ENCODE measurements around the gene MCRS1. TPM values are rescaled to one million over a fixed set of nuclear protein-coding genes. Genes with fewer than 3 reads are reported as not detected.

Gene MCRS1
- total and polyA plus RNA-seq, 2 experiments from 2014 or later = 105 to 139 TPM

DNA sequence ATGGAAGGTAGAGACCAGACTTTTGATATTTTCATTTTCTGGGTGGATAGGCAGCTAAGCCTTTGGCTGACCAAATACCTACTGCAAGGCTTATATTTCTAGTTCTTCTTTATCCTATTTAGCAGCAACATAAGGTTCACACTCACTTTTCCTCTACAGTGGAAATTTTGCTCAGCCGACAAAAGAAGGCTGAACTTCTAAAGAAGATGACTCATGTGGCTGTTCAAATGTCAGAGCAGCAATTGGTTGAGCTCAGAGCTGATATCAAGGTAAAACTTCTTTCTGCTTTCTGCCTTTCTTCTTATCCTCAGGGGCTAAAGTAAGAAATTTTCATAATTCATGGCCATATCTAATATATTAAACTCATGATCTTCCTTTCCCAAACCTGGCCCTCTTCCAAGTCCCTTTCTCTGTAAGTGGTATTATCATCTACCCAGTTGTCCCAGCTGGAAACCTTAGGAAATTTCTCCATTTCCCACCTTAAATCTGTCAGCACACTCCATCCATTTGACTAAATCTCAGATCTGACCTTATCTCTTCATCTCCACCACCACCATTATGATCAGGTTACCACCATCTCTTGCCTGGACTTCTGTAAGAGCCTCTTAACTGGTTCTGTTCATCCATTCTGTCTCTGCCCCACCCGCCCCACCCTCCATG lies 48.9 kb downstream of the MCRS1 start:
- H3K79me2 ChIP-seq (replicated peaks; ENCODE audit: insufficient read depth) = no peaks in the 10 kb centered on the region
- no peaks in the 10 kb centered on the region for H3F3A ChIP-seq (replicated peaks; ENCODE audit: low read depth)
- no peaks in the 10 kb centered on the region for H3K27me3 ChIP-seq (ENCODE audit: insufficient read depth)
- H3K4me1 Mint-ChIP-seq = no peaks in the 10 kb centered on the region
- TF ChIP-seq EZH2 (IDR thresholded peaks at IDR 0.05; ENCODE audit: low read depth, unreplicated experiment) (no peak), NANOG (IDR thresholded peaks at IDR 0.05; ENCODE audit: borderline replicate concordance) (no peak), POLR2AphosphoS5 (IDR thresholded peaks at IDR 0.05; ENCODE audit: low read depth) (no peak), STAT1 (IDR thresholded peaks at IDR 0.05; ENCODE audit: unreplicated experiment) (no peak), ZNF331 (CRISPR knock-in tag; IDR thresholded peaks at IDR 0.05; ENCODE audit: low read depth) (no peak)
- TF ChIP-seq, protein P1, sequence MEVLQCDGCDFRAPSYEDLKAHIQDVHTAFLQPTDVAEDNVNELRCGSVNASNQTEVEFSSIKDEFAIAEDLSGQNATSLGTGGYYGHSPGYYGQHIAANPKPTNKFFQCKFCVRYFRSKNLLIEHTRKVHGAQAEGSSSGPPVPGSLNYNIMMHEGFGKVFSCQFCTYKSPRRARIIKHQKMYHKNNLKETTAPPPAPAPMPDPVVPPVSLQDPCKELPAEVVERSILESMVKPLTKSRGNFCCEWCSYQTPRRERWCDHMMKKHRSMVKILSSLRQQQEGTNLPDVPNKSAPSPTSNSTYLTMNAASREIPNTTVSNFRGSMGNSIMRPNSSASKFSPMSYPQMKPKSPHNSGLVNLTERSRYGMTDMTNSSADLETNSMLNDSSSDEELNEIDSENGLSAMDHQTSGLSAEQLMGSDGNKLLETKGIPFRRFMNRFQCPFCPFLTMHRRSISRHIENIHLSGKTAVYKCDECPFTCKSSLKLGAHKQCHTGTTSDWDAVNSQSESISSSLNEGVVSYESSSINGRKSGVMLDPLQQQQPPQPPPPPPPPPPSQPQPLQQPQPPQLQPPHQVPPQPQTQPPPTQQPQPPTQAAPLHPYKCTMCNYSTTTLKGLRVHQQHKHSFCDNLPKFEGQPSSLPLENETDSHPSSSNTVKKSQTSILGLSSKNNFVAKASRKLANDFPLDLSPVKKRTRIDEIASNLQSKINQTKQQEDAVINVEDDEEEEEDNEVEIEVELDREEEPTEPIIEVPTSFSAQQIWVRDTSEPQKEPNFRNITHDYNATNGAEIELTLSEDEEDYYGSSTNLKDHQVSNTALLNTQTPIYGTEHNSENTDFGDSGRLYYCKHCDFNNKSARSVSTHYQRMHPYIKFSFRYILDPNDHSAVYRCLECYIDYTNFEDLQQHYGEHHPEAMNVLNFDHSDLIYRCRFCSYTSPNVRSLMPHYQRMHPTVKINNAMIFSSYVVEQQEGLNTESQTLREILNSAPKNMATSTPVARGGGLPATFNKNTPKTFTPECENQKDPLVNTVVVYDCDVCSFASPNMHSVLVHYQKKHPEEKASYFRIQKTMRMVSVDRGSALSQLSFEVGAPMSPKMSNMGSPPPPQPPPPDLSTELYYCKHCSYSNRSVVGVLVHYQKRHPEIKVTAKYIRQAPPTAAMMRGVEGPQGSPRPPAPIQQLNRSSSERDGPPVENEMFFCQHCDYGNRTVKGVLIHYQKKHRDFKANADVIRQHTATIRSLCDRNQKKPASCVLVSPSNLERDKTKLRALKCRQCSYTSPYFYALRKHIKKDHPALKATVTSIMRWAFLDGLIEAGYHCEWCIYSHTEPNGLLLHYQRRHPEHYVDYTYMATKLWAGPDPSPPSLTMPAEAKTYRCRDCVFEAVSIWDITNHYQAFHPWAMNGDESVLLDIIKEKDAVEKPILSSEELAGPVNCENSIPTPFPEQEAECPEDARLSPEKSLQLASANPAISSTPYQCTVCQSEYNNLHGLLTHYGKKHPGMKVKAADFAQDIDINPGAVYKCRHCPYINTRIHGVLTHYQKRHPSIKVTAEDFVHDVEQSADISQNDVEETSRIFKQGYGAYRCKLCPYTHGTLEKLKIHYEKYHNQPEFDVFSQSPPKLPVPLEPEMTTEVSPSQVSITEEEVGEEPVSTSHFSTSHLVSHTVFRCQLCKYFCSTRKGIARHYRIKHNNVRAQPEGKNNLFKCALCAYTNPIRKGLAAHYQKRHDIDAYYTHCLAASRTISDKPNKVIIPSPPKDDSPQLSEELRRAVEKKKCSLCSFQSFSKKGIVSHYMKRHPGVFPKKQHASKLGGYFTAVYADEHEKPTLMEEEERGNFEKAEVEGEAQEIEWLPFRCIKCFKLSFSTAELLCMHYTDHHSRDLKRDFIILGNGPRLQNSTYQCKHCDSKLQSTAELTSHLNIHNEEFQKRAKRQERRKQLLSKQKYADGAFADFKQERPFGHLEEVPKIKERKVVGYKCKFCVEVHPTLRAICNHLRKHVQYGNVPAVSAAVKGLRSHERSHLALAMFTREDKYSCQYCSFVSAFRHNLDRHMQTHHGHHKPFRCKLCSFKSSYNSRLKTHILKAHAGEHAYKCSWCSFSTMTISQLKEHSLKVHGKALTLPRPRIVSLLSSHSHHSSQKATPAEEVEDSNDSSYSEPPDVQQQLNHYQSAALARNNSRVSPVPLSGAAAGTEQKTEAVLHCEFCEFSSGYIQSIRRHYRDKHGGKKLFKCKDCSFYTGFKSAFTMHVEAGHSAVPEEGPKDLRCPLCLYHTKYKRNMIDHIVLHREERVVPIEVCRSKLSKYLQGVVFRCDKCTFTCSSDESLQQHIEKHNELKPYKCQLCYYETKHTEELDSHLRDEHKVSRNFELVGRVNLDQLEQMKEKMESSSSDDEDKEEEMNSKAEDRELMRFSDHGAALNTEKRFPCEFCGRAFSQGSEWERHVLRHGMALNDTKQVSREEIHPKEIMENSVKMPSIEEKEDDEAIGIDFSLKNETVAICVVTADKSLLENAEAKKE (CRISPR knock-in tag; IDR thresholded peaks at IDR 0.05) = no peak
- TF ChIP-seq, protein P2, sequence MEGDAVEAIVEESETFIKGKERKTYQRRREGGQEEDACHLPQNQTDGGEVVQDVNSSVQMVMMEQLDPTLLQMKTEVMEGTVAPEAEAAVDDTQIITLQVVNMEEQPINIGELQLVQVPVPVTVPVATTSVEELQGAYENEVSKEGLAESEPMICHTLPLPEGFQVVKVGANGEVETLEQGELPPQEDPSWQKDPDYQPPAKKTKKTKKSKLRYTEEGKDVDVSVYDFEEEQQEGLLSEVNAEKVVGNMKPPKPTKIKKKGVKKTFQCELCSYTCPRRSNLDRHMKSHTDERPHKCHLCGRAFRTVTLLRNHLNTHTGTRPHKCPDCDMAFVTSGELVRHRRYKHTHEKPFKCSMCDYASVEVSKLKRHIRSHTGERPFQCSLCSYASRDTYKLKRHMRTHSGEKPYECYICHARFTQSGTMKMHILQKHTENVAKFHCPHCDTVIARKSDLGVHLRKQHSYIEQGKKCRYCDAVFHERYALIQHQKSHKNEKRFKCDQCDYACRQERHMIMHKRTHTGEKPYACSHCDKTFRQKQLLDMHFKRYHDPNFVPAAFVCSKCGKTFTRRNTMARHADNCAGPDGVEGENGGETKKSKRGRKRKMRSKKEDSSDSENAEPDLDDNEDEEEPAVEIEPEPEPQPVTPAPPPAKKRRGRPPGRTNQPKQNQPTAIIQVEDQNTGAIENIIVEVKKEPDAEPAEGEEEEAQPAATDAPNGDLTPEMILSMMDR (conservative IDR thresholded peaks at IDR 0.05; ENCODE audit: low read depth in 2 of 2) = no peak
- H2AFZ ChIP-seq = no peak overlapping the region
- no peaks in the 10 kb centered on the region for H3K9me3 Mint-ChIP-seq
- H4K20me1 ChIP-seq (replicated peaks; ENCODE audit: insufficient read depth) = no peaks in the 10 kb centered on the region; the same call in 1 of the 2 replicates
- H3K9me2 ChIP-seq (ENCODE audit: insufficient read depth) = no peaks in the 10 kb centered on the region
- no peaks in the 10 kb centered on the region for H3K27me3 Mint-ChIP-seq (ENCODE audit: insufficient read depth, low read depth, poor library complexity)
- DNase-seq (ENCODE audit: low spot score) = no peak
- no peak overlapping the region for H3K4me3 ChIP-seq
- no peak overlapping the region for H3K4me2 ChIP-seq
- no peak overlapping the region for H3K27ac ChIP-seq (ENCODE audit: low read depth)
- peaks cover 6% of the 10 kb centered on the region for H3K36me3 Mint-ChIP-seq (ENCODE audit: low read depth)
- H3K36me3 ChIP-seq (ENCODE audit: insufficient read depth) = no peaks in the 10 kb centered on the region
- ATAC-seq = no peak
- no peaks in the 10 kb centered on the region for H3K4me1 ChIP-seq (ENCODE audit: insufficient read depth)
- no peak overlapping the region for H3K4me3 Mint-ChIP-seq
- no peak overlapping the region for H3K27ac Mint-ChIP-seq
